D341Med (cell line): ENCODE data around the gene RTRAF.

Source experiments
- DNase-seq: peaks from one replicate; pipeline ENCODE4 v3.0.0; 2012; ENCODE audit warnings: low spot score

The RTRAF gene

DNA sequence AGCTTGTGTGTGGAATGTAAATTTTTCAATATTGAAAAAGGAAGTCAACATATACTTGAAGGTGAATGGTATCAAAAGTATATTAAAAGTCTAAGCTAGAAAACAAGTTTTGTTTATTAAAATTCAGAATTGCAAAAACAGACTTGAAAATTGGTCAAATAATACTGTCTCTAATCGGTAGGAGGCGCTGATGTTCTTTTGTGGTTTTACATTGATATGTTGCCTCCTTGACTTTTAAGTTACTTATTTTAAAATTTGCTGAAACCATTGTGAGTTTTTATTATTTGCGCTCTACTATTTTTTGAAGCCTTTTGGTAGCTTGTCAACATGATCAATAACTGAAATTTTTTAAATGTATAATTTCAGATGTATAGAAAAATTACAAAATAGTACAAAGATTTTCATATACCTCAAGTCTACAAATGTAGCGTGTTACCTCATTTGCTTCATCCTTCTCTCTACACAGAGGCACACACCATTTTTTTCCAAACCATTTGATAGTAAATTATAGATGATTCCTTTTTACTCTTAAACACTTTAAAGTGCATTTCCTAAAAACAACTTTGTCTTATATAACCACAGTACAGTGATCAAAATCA is 6.9 kb downstream of the RTRAF start:
- no peak for DNase-seq

DNA sequence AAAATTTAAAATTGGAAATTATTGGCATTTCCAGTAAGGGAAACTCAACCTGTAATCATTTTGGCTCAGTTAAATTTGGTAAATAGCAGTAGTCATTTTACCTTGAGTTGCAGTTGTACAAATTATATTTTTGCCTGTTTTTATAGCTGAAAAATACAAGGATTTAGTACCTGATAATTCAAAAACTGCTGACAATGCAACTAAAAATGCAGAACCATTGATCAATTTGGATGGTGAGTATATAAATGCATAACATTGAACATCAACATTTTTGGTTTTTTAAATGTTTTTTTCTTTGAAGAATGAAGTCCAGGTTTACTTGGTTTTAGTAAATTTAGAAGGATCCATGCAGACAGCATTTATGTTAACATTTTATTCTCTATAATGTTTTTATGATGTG is 9.0 kb downstream of the RTRAF start:
- no peak for DNase-seq

DNA sequence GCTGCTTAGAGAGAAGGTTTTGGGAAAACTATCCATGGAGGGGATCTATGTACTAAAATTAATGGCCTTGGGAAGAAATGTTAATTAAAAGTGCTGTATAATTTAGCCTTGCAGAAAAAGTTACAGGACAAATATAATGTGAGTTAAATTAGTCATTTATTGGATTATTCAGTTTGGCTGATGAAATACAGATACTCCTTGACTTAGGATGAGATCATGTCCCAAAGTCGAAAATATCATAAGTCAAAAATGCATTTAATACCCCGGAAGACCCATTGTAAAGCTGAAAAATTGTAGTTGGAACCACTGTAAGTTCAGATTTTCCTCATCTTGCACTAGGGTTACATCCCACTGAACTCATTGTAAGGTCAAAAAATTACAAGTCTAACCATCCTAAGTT is 9.7 kb downstream of the RTRAF start:
- DNase-seq: no peak

DNA sequence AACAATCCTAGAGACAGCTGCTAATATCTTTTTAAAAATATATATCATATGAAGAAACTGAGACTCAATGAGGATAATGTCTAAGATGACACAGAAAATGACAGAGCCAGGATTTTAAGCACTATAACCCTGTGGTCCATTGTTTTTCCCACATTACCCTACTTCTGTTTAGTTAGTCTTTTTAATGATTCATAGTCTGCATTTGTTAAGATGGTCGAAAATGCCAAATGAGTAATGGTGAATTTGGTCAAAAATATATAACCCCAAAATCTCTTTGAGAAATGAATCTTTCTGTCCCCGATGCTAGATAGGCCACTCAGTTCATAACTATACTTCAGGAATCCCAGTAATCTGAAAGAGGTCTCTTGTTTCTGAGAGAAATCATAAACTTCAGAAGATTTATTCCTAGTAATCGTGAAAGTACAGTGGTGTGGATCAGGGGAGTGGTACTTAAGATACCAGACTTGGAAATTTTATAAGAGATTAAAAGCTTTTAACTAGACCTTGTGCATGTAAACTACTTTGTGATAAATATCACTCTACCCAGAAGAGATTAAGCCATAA is 10.8 kb downstream of the RTRAF start:
- DNase-seq: no peak

DNA sequence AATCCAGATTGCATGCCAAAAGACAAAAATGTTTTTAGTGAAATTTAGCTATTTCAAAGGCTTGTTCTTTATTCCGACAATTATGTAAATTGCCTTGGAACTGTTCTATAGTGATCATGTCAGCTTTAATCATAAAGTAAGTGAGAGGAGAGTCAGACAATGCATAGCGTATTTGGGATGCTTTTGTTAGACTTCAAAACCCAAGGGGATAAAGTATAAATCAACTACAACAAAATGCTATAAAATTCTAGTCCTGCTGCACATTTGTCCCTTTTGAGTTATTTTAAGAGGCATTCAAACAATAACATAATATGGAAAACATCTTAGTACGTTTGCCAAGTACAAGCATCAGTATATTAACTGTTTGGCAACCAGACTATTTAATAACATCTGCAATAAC is 11.3 kb downstream of the RTRAF start:
- no peak for DNase-seq

DNA sequence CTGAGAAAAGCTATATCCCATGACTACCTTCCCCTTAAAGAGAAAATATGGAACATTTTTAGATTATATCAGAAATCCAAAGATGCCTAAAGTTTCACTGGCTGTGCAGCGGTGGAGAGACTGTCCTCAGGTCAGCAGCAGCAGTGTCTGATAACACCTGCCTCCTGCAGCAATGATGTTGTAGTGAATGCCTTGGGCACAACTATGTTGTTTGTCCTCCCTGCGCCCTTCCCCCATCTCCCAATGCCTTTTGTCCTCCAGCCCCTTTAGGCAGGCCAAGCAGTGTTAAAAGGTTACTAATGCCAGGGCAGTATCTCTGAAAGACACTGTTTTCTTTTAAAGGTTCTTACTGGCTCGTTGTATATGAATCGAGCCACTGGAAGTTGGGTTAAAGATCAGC is 13.2 kb downstream of the RTRAF start:
- no peak for DNase-seq

DNA sequence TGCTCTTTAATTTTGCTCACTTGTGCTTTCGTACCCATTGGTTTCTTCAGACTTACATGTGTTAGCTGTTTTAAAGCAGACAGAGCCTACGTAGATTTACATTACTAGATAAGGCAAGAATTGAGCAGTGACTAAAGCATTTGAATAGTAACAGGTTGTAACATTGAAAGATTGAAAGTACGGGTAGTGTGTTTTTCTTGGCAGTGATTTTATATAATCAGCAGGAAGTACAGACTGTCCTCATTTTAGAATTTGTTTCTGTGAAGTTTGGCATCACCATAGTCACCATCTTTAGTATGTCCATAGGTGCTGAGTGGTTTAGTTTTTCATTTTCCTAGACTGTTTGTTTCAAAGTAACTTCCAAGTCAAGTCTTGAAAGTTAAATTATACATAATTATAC is 14.0 kb downstream of the RTRAF start:
- DNase-seq: no peak

DNA sequence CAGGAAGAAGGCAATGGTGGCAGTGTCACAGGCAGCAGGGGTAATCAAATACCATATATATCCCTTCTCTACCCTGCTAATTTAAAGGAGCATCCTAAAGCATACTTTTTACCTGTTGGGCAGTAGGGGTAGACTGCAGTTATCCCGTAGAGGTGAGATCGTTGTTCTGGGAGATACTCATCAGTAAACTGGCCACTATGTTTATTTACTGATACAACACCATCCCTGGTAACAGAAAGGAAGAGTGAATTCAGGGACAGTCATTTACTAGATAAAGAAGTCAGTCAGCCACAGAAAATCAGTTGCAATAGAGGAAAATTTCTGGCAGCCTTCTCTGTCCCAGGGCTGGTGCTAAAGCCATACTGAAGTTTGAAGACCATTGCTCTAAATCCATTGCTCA is 16.3 kb downstream of the RTRAF start:
- DNase-seq: no peak

DNA sequence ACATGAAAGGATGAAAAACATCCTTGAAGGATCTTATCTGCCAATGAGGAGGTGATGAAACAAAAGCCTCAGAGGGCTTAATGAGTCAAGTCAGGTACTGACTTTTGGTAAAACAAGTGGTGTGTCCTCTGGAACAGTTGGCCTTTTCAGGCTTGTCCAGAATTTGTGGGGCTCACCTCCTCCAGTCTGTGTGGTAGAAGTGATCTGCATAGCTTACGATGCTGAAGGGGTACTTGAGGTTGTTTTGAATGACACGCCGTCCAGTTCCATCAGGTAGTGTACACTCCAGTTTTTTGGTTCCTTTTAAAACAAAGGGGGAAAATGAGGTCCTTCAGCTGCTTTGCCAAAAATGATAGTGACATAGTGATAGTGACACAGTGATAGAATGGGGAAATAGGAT is 17.0 kb downstream of the RTRAF start:
- DNase-seq: no peak

DNA sequence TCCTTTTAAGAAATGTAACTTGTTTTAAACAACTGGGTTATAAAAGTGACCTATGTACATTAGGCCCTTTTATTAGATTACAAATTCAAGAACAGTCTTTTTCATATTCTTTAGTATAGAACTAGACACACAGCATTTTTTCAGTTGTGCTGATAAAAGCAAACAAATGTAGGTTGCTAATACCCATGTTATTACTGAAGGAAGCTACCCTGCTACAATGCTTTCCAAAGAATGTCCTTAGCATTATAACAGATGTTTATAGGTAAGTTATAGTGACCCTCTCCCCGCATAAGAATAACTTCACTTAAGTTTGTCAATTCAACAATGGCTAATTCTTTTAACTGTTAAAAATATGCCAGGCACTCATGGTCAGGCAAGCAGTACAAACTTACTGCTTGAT is 17.9 kb downstream of the RTRAF start:
- no peak for DNase-seq

DNA sequence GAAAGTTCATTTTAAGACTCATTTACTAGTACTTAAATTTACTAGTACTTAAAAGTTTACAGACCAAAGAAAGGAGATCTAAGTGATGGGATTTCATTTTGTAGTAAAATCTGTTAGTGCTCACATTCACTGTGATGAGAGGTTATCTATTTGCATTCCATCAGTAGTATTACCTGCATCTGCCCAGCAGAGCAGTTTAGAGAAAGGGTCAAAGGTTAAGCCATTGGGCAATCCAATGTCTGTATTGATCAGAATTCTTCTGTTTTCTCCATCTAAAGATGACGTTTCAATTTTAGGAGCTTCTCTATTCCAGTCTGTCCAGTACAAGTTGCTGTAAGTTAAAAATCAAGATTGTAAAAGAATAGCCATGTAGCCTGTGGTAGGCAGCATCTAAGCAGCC is 18.3 kb downstream of the RTRAF start:
- DNase-seq: no peak

DNA sequence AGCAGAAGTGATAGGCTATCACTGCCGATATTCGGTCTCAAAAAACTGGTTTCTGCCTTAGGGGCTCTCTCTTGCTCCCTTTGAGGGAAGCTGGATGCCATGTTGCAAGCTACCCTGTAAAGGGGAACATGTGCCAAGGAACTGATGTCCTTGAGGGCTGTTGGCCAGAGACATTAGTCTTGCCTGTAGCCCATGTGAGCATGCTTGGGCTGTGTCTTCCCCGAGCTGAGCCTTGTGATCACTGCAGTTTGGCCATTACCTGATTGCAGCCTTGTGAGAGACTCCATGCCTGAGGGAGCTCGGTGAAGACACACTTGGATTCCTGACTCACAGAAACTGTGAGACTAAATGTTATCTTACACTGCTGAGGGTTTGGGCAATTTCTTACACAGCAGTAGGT is 18.8 kb downstream of the RTRAF start:
- DNase-seq: no peak

DNA sequence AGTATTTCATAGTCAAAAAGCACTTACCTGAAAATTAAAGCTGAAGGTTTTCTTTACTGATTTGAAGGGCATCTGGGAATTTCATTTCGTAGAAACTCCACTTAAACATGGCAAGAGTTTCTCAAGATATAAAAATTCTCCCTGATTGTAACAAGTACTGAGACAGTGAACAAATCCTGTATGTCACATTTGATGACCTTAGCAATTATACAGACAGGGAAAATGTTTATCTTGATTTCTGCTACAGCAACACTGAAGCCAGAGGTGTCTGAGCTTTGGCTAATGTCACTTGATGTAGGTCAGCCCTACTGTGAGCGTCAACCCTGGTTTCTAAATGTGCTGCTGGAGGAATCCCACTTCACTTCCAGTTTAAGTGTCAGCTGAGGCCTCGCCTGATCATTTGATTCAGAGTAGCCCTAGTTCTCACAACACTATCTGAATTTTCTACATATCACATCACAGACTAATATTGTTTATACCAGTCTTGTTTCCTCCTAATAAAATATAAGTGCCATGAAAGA is 20.9 kb downstream of the RTRAF start:
- no peak for DNase-seq

DNA sequence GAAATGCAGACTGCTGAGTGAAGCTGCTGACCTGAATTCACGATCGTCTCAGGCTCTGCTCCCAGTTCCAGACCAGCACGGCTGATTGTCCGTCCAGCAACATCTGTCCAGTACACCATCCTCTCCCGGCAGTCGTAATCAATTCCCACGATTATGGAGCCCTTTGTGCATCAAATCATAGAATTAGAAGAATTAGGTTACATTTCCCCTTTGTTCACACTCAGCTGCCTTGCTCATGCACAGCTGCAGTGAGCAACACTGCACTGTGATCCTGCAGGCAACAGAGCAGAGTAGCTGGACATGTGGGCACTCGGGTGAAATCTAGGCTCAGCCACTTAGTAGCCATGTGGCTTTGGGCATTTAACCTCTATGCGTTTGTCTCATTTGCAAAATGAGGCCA is 22.2 kb downstream of the RTRAF start:
- DNase-seq: no peak

DNA sequence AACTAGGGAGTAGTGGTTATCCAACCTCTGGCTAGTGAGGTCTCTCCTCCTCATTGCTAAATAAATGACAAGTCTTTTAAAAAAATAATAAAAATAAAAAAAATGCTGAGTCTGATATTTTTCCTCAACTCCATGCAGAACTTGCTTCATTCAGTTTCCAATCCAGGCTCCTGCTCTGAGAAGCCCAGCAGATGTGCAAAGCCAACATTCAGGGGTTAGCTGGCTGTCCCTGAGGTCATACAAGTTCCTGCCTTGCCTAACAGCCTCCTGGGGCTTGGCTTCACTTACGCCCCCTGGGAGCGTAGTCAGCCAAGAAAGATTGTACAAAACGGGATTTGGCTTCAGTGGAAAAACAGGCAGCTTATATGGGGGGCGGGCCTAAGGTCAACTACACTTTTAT is 23.3 kb downstream of the RTRAF start:
- DNase-seq: no peak

DNA sequence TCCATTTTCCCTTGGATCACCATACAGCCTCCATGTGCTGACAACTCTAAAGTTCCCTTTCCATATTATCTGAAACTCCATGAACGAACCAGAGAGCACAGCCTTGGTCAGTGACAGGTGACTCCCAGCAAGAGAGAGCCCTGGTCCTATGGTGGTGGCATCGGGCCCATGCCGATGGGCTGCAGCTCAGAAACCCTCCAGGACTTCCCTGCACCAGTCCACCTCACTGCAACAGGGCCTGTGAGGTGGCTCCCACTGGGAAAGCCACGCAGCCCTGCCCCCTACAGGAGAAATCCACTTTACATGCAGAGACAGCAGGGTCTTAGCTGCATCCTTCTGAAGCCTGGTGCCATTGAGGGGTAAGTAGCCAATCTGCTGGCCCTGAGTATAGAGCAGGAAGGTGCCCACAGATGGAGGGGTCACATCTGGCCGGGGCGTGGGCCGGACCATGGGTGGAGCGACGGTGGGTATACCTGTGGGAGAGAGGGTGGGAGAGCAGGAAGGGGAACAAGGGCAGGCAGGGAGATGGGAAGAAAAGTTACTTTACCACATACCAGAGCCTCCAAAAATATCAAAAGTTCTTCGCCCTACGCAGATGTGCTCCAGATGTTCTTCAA is 24.7 kb downstream of the RTRAF start:
- peak; percentile 56 for DNase-seq

DNA sequence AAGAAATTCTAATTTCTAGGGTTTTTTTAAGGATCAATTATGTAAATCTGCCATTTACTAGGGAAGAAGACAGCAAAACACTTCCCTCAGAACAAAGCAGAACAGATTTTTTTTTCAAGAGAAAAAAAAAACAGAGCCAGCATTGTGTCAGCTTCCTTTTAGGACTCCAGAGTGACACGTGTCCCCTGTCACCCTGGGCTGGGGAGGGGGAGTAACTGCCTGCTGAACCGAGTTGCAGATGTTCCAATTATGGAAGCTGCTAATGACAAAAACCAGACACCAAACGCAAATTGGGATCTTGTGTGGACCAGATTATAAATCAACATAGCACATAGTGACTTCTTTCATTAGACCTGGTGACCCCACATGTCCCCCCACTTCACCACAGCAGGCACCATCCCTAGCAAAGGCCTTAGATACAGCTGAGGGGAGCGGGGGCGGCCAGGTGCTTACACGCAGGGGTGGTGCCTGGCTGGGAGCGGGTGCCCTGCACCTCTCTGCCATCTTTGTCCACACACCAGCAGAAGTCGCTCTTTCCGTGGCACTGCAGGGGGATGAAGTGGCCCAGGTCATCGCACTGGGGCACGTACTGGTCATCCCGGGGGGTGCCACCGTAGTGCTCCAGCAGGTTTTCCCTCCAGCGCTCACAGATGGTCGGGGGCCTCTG is 25.4 kb downstream of the RTRAF start:
- DNase-seq: no peak

DNA sequence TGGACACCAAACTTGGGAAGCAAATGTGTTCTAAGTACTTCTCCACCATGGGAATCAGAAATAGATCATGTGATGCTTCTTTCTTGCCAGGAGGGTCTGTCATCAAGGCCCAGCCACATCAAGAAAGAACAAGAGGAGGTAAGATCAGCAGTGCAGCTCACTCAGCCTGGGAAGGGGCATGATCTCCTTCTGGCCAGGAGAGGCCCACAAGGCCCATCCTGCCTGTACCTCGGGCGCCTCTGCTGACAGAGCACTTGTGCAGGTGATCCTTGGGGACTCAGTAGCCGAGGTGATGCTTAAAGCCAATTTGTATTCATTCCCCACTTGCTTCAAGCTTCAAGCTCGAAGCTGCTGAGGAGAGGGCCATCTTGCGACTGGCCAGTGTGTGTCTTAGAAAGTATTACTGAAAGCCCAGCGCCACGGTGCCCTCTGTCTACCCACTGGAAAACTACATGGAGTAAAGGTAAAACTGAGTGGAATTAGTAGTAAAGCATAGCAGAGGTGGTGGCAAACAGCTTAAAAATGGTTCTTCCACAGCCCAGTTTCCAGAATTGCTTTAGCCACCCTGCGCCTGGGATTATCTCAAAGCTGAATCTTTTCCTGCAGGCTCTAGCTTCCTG is 26.2 kb downstream of the RTRAF start:
- no peak for DNase-seq

DNA sequence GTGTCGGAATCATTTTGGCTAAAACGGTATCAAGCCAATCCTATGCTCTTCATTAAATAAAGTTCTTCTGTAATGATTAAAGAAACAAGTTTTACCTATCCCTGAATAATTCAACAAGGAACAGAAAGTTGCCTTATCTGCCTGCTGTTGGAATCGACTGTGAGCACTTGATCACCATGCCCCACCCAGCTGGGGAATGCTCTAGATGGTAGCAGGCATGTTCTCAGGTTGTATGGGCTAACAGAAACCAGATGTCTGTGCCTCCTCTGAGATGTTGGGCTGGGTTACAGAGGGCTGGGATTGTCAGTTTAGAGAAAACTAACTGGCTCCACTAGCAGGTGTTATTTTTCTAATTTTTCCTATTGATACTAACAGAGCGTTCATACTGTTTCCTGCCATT is 28.9 kb downstream of the RTRAF start:
- no peak for DNase-seq

DNA sequence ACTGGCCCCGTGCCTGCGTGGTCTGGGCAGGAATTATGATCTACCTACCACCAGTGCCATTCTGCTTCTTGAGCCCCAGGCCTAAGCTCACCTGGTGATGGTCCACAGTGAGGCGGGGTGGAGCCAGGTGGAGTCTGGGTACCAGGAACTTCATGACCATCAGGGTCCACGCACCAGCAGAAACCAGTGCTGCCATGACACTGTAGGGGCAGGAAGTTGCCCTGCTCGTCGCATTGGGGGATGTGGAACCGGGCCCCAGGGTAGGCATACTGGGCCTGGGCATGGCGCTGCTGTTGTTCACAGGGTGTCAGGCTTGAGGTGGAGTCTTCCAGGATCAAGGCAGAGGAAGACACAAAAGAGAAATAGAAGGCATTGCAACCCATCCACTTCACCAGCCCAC is 29.6 kb downstream of the RTRAF start:
- DNase-seq: no peak

DNA sequence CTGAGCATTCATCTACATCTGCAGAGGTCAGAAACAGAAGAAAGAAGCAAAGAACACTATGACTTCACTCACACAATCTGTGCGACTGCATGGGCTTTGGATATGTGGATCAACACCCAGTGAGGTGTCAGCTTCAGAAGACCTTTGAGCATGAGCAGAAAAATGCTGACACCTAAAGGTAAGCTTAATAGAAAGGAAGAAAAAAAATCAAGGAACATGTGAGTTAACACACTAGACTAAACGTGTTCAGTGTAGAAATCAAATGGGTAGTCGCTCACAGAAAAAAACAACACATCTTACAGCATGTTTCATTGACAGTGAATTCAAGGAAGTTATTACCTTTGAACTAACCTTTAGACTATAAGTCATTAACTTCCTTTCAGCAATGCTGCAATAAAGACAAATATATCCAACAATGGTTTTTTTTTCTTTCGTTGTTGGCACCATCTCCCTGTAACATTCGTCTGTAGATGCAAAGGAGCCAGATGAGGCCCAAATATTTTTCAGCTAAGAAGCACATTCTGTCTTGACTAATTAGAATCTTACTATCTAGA is 30.9 kb downstream of the RTRAF start:
- no peak for DNase-seq

DNA sequence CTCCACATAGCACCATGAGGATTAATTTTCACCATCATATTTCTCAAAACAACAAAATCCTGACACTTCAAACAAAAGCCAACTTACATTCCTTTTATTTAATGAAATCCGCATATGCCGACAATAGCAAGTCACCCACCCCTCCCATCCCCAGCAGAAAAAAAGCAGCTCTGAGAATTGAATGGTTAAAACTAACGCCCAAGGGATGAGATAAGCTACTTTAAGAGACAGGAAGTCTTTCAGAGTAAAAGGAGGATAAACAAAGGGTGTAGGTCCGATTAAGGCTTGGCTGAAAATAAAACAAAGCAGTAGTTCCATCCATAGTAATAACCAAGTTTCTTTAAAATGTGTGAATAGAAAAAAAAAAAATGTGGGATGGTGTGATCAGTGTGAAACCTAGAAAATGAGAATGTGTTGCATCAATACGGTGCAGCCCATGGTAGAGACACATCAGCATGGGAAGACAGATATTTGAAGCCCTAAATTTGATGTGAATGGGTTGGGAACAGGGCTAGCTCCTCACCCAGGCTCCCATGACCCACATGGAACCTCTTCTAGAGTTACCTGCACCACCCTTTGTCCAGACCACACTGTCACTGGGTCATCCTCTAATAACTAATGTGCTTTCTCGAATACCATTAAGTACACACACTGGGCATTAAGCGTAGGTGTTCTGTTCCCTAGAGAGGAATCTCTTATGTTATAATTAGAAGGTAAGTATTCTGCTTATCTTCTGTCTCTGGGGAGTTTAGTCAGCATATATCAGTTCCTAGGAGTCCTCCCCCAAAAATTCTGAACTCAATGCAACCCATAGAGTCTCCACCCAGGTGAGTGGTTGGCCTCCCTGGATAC is 31.7 kb downstream of the RTRAF start:
- DNase-seq: no peak
